H9 (cell line): ENCODE data around the gene SPSB2. TPM values are rescaled to one million over a fixed set of nuclear protein-coding genes. Genes with fewer than 3 reads are reported as not detected.

Experiments used
- DNase-seq: peaks from one replicate; pipeline ENCODE4 v3.0.0-alpha.2; 2017
- H2AFZ ChIP-seq: one replicate; pipeline ENCODE4 v1.6.1; 2013; ENCODE audit warnings: mild to moderate bottlenecking, low read length, control low read depth, moderate library complexity
- H2AK5ac ChIP-seq: 2 replicates; pipeline ENCODE4 v1.6.1; 2013; ENCODE audit warnings: low read length, control low read depth, mixed read lengths; ENCODE audit not compliant: insufficient read length
- H2BK120ac ChIP-seq: one replicate; pipeline ENCODE4 v1.6.1; 2013; ENCODE audit warnings: low read depth, mild to moderate bottlenecking, low read length, control low read depth, inconsistent platforms; ENCODE audit not compliant: poor library complexity, severe bottlenecking
- H2BK12ac ChIP-seq: 2 replicates; pipeline ENCODE4 v1.6.1; 2013; ENCODE audit warnings: low read length, control low read depth, mixed read lengths, low read depth; ENCODE audit not compliant: insufficient read length
- H2BK15ac ChIP-seq: 2 replicates; pipeline ENCODE4 v1.6.1; 2013; ENCODE audit warnings: low read depth, low read length, control low read depth
- H2BK20ac ChIP-seq: one replicate; pipeline ENCODE4 v1.6.1; 2013; ENCODE audit warnings: low read depth, mild to moderate bottlenecking, low read length, control low read depth, inconsistent platforms; ENCODE audit not compliant: poor library complexity, severe bottlenecking
- H2BK5ac ChIP-seq: 2 replicates; pipeline ENCODE4 v1.6.1; 2013; ENCODE audit warnings: low read length, control low read depth, mixed read lengths; ENCODE audit not compliant: insufficient read length
- H3K14ac ChIP-seq: 2 replicates; pipeline ENCODE4 v1.6.1; 2013; ENCODE audit warnings: low read length, control low read depth; ENCODE audit not compliant: insufficient read depth
- H3K18ac ChIP-seq: 2 replicates; pipeline ENCODE4 v1.6.1; 2013; ENCODE audit warnings: low read depth, mild to moderate bottlenecking, mixed read lengths, low read length, control low read depth; ENCODE audit not compliant: insufficient read length
- H3K23ac ChIP-seq: 2 replicates; pipeline ENCODE4 v1.6.1; 2013; ENCODE audit warnings: low read length, control low read depth, mixed read lengths, low read depth; ENCODE audit not compliant: insufficient read length
- H3K23me2 ChIP-seq: 2 replicates; pipeline ENCODE4 v1.6.1; 2013; ENCODE audit warnings: low read depth, mild to moderate bottlenecking, mixed read lengths, low read length, control low read depth; ENCODE audit not compliant: insufficient read length, poor library complexity, severe bottlenecking
- H3K27ac ChIP-seq: 2 replicates; pipeline ENCODE4 v1.5.1; 2013; ENCODE audit warnings: low read length, control low read depth, mixed read lengths, low read depth; ENCODE audit not compliant: insufficient read length
- H3K27me3 ChIP-seq: 2 replicates; pipeline ENCODE4 v1.6.1; 2013; ENCODE audit warnings: low read length, control low read depth, inconsistent platforms; ENCODE audit not compliant: insufficient read depth
- H3K4ac ChIP-seq: 2 replicates; pipeline ENCODE4 v1.6.1; 2013; ENCODE audit warnings: low read depth, mild to moderate bottlenecking, control low read depth, inconsistent platforms, low read length, moderate library complexity
- H3K4me1 ChIP-seq: 2 replicates; pipeline ENCODE4 v1.6.1; 2013; ENCODE audit warnings: low read length, control low read depth, inconsistent platforms; ENCODE audit not compliant: insufficient read depth
- H3K4me2 ChIP-seq: 2 replicates; pipeline ENCODE4 v1.6.1; 2013; ENCODE audit warnings: low read length, control low read depth, mixed read lengths; ENCODE audit not compliant: insufficient read length, insufficient read depth
- H3K56ac ChIP-seq: 2 replicates; pipeline ENCODE4 v1.6.1; 2013; ENCODE audit warnings: low read depth, mild to moderate bottlenecking, mixed read lengths, low read length, control low read depth; ENCODE audit not compliant: insufficient read length
- H3K79me1 ChIP-seq: 2 replicates; pipeline ENCODE4 v1.6.1; 2013; ENCODE audit warnings: low read depth, mild to moderate bottlenecking, moderate library complexity, low read length, control low read depth, inconsistent platforms; ENCODE audit not compliant: insufficient read depth, poor library complexity, severe bottlenecking
- H3K79me2 ChIP-seq: 2 replicates; pipeline ENCODE4 v1.6.1; 2013; ENCODE audit warnings: low read length, control low read depth, inconsistent platforms; ENCODE audit not compliant: insufficient read depth
- H3K9ac ChIP-seq: 2 replicates; pipeline ENCODE4 v1.6.1; 2013; ENCODE audit warnings: low read length, control low read depth, mixed read lengths; ENCODE audit not compliant: insufficient read length; ENCODE audit errors: extremely low read depth
- H3K9me3 ChIP-seq: one replicate; pipeline ENCODE4 v1.6.1; 2013; ENCODE audit warnings: low read depth, low read length, inconsistent platforms; ENCODE audit not compliant: control insufficient read depth
- H3T11ph ChIP-seq: one replicate; pipeline ENCODE4 v1.6.1; 2013; ENCODE audit warnings: mild to moderate bottlenecking, low read length, control low read depth, inconsistent platforms
- H4K20me1 ChIP-seq: one replicate; pipeline ENCODE4 v1.6.1; 2013; ENCODE audit not compliant: control insufficient read depth, insufficient read length, insufficient read depth
- H4K5ac ChIP-seq: 2 replicates; pipeline ENCODE4 v1.6.1; 2013; ENCODE audit warnings: low read depth, mild to moderate bottlenecking, mixed read lengths, low read length, control low read depth; ENCODE audit not compliant: insufficient read length
- H4K8ac ChIP-seq: replicated peaks from 2 replicates; pipeline ENCODE4 v1.6.1; 2013; ENCODE audit warnings: low read length, control low read depth, mixed read lengths, low read depth; ENCODE audit not compliant: insufficient read length
- H4K91ac ChIP-seq: 2 replicates; pipeline ENCODE4 v1.6.1; 2013; ENCODE audit warnings: low read depth, mild to moderate bottlenecking, moderate library complexity, mixed read lengths, low read length, control low read depth; ENCODE audit not compliant: insufficient read length
- H3K27ac Mint-ChIP-seq, 3 experiments: 2 replicates in 2 of 3; 3 replicates in 1 of 3; pipeline ENCODE4 v1.8.0; 2020 to 2021; ENCODE audit warnings: mixed read lengths in 3 of 3, mild to moderate bottlenecking in 1 of 3, moderate library complexity in 1 of 3
- H3K27me3 Mint-ChIP-seq: 2 replicates; pipeline ENCODE4 v1.8.0; 2021; ENCODE audit warnings: low read depth, mild to moderate bottlenecking, moderate library complexity, mixed read lengths
- H3K36me3 Mint-ChIP-seq, 3 experiments: 2 replicates in 2 of 3; 3 replicates in 1 of 3; pipeline ENCODE4 v1.8.0; 2020 to 2021; ENCODE audit warnings: low read depth in 3 of 3, mixed read lengths in 3 of 3; ENCODE audit not compliant: insufficient read depth in 1 of 3
- H3K4me1 Mint-ChIP-seq, 2 experiments: 2 replicates each; pipeline ENCODE4 v1.8.0; 2020; ENCODE audit warnings: mixed read lengths in 2 of 2
- H3K4me3 Mint-ChIP-seq, 2 experiments: 2 replicates in 1 of 2; 3 replicates in 1 of 2; pipeline ENCODE4 v1.8.0; 2020 to 2021; ENCODE audit warnings: mild to moderate bottlenecking in 2 of 2, mixed read lengths in 2 of 2, moderate library complexity in 1 of 2
- H3K9me3 Mint-ChIP-seq, 2 experiments: 2 replicates in 1 of 2; 3 replicates in 1 of 2; pipeline ENCODE4 v1.8.0; 2020; ENCODE audit warnings: mild to moderate bottlenecking in 2 of 2, mixed read lengths in 2 of 2, moderate library complexity in 1 of 2
- CTCF ChIP-seq: fragments of 200-600 bp; sonication (generic); conservative IDR thresholded peaks from 3 replicates; pipeline ENCODE4 v1.8.0; 2021; ENCODE audit warnings: antibody characterized with exemption, mild to moderate bottlenecking
- WGBS: extraction: QIAGEN DNeasy Blood & Tissue Kit; methylation state at CpG from one replicate; pipeline ENCODE4 v1.1.7; 2013; ENCODE audit warnings: missing lambda C conversion rate, low lambda C conversion rate, mixed read lengths; ENCODE audit not compliant: insufficient read length; ENCODE audit errors: extremely low coverage; 5-methylcytosine and 5-hydroxymethylcytosine counted together
- total RNA-seq: library from RNA; stranded (reverse); gene quantifications from 2 replicates; pipeline ENCODE4 v1.2.1, GENCODE V29; 2021

Gene SPSB2
- total RNA-seq, 1 experiment from 2014 or later: 13.7 TPM

- H3K18ac ChIP-seq: no peak overlapping the region
- no CpG with 5 or more reads among the region's 22 CpGs for WGBS
- no peak overlapping the region for H2BK120ac ChIP-seq
- H3K36me3 Mint-ChIP-seq: peaks cover 24 to 30% (median 29%) of the 10 kb centered on the region in 3 experiments
- no peak overlapping the region for H3K27ac ChIP-seq
- no peak overlapping the region for H3K56ac ChIP-seq
- H3K79me1 ChIP-seq: no peaks in the 10 kb centered on the region
- no peak overlapping the region for H2BK20ac ChIP-seq
- H4K20me1 ChIP-seq: peaks cover 6% of the 10 kb centered on the region
- no peak overlapping the region for H2AFZ ChIP-seq
- H4K8ac ChIP-seq: no peak overlapping the region
- H4K91ac ChIP-seq: no peak overlapping the region
- no peak for DNase-seq
- peaks cover 17% of the 10 kb centered on the region for H3K23me2 ChIP-seq
- no peaks in the 10 kb centered on the region for H3K9me3 ChIP-seq
- H3K4me1 ChIP-seq: peaks cover 3% of the 10 kb centered on the region; the same call in 1 of the 2 replicates
- no peaks in the 10 kb centered on the region for H3K9me3 Mint-ChIP-seq
- H3K27me3 ChIP-seq: no peaks in the 10 kb centered on the region; the same call in 1 of the 2 replicates
- no peak overlapping the region for H2BK15ac ChIP-seq
- no peak overlapping the region for H2BK12ac ChIP-seq
- peaks cover 34% of the 10 kb centered on the region for H3K27me3 Mint-ChIP-seq
- no peak overlapping the region for H3K4ac ChIP-seq
- H2BK5ac ChIP-seq: no peak overlapping the region
- H3K79me2 ChIP-seq: peaks cover 2% of the 10 kb centered on the region; the same call in 1 of the 2 replicates
- no peak for TF ChIP-seq CTCF
- H3K14ac ChIP-seq: no peak overlapping the region
- H3K27ac Mint-ChIP-seq: peak overlapping the region; percentile 66 to 98 (median 68); a peak in 6 of 7 replicates
- H2AK5ac ChIP-seq: no peak overlapping the region
- H3K4me1 Mint-ChIP-seq: peaks cover 43 to 60% of the 10 kb centered on the region in 2 experiments
- peak overlapping the region; percentile 59 to 79 for H3K4me3 Mint-ChIP-seq
- no peak overlapping the region for H3K9ac ChIP-seq
- no peak overlapping the region for H3T11ph ChIP-seq
- no peak overlapping the region for H4K5ac ChIP-seq
- peak overlapping the region; percentile 80 for H3K4me2 ChIP-seq
- H3K23ac ChIP-seq: no peak overlapping the region
Measured at GRCh38 chr12:6826734-6827436, 46.2 kb downstream of the SPSB2 start.
